HepG2 (cell line): ENCODE measurements around the gene NPDC1. TPM values are rescaled to one million over a fixed set of nuclear protein-coding genes. Genes with fewer than 3 reads are reported as not detected.

ENCODE experiments used
- ADNP ChIP-seq: sonication (generic); formaldehyde crosslinking; IDR thresholded peaks from 2 replicates; pipeline ENCODE4 v1.4.0; 2020; ENCODE audit warnings: missing genetic modification reagents
- GABPB1 ChIP-seq: IDR thresholded peaks from 2 replicates; pipeline ENCODE4 v1.6.1; 2016; ENCODE audit warnings: mild to moderate bottlenecking, missing genetic modification reagents, moderate library complexity, missing compliant biosample characterization
- HNRNPUL1 ChIP-seq: fragments of 200-400 bp; formaldehyde crosslinking; IDR thresholded peaks from 2 replicates; pipeline ENCODE4 v1.6.1; 2017; ENCODE audit warnings: low read depth, mild to moderate bottlenecking, low read length, moderate library complexity
- KDM5A ChIP-seq: fragments of 200-600 bp; sonication (generic); IDR thresholded peaks from 2 replicates; pipeline ENCODE4 v1.7.0; 2018; ENCODE audit warnings: antibody characterized with exemption, mild to moderate bottlenecking, low read length, borderline replicate concordance
- SETDB1 ChIP-seq: sonication (generic); formaldehyde crosslinking; IDR thresholded peaks from 2 replicates; pipeline ENCODE4 v1.5.1; 2020; ENCODE audit warnings: missing genetic modification reagents, mild to moderate bottlenecking, borderline replicate concordance
- SMAD9 ChIP-seq: sonication (generic); formaldehyde crosslinking; IDR thresholded peaks from 2 replicates; pipeline ENCODE4 v1.5.1; 2020; ENCODE audit warnings: mild to moderate bottlenecking, missing genetic modification reagents
- STAT5B ChIP-seq: sonication (generic); formaldehyde crosslinking; IDR thresholded peaks from 2 replicates; pipeline ENCODE4 v1.4.0; 2020; ENCODE audit warnings: missing genetic modification reagents
- TEAD2 ChIP-seq: sonication (generic); formaldehyde crosslinking; IDR thresholded peaks from 2 replicates; pipeline ENCODE4 v1.9.0; 2021; ENCODE audit warnings: missing genetic modification reagents
- ZMYM4 ChIP-seq: sonication (generic); formaldehyde crosslinking; IDR thresholded peaks from 2 replicates; pipeline ENCODE4 v1.8.1; 2023; ENCODE audit warnings: mild to moderate bottlenecking, missing genetic modification reagents
- ZNF17 ChIP-seq: sonication (generic); formaldehyde crosslinking; IDR thresholded peaks from 2 replicates; pipeline ENCODE4 v1.5.0; 2020; ENCODE audit warnings: mild to moderate bottlenecking, missing genetic modification reagents
- ZNF24 ChIP-seq: fragments of 450-650 bp; IDR thresholded peaks from 2 replicates; pipeline ENCODE4 v1.6.1; 2017; ENCODE audit warnings: antibody characterized with exemption, mild to moderate bottlenecking
- ZNF446 ChIP-seq: sonication (generic); formaldehyde crosslinking; IDR thresholded peaks from 2 replicates; pipeline ENCODE4 v1.5.0; 2020; ENCODE audit warnings: mild to moderate bottlenecking, missing genetic modification reagents
- ZNF841 ChIP-seq: sonication (generic); formaldehyde crosslinking; IDR thresholded peaks from 2 replicates; pipeline ENCODE4 v1.8.1; 2023; ENCODE audit warnings: missing genetic modification reagents, borderline replicate concordance
- ZSCAN20 ChIP-seq: sonication (generic); formaldehyde crosslinking; IDR thresholded peaks from 2 replicates; pipeline ENCODE4 v1.4.0; 2020; ENCODE audit warnings: missing genetic modification reagents, mild to moderate bottlenecking, borderline replicate concordance
- polyA plus RNA-seq, 8 experiments: library from polyadenylated mRNA; depleted of rRNA in 3 of 8; stranded (reverse) in 7 of 8; unstranded in 1 of 8; fragments of >200 nt; fragmentation: Illumina TruSeq in 4 of 8; extraction: Trizol in 4 of 8; gene quantifications; 2 replicates each; pipeline versions ENCODE4 v1.2.1 to v1.2.3, GENCODE V29; 2011 to 2016; ENCODE audit warnings: low read depth in 4 of 8, missing spikeins in 1 of 8, mixed read lengths in 1 of 8; ENCODE audit not compliant: insufficient read depth in 1 of 8
- total RNA-seq, 5 experiments: library from RNA; depleted of rRNA; stranded (reverse); fragments of >200 nt; fragmentation: Illumina TruSeq; extraction: Trizol; gene quantifications; 2 replicates each; pipeline ENCODE4 v1.2.3, GENCODE V29; 2016; ENCODE audit warnings: low read depth in 1 of 5
- TF ChIP-seq, protein P1 (sequence below): sonication (generic); formaldehyde crosslinking; IDR thresholded peaks from 2 replicates; pipeline ENCODE4 v1.9.0; 2022; ENCODE audit warnings: missing genetic modification reagents, mild to moderate bottlenecking, borderline replicate concordance
- TF ChIP-seq, protein P2 (sequence below): sonication (generic); formaldehyde crosslinking; IDR thresholded peaks from 2 replicates; pipeline ENCODE4 v1.8.0; 2022; ENCODE audit warnings: missing genetic modification reagents, mild to moderate bottlenecking, inconsistent platforms, borderline replicate concordance
- TF ChIP-seq, protein P3 (sequence below): sonication (generic); formaldehyde crosslinking; IDR thresholded peaks from 2 replicates; pipeline ENCODE4 v1.4.0; 2020; ENCODE audit warnings: missing genetic modification reagents, borderline replicate concordance
- TF ChIP-seq, protein P4 (sequence below): sonication (generic); formaldehyde crosslinking; IDR thresholded peaks from 2 replicates; pipeline ENCODE4 v1.5.1; 2020; ENCODE audit warnings: missing genetic modification reagents, mild to moderate bottlenecking, borderline replicate concordance

The NPDC1 gene
- total and polyA plus RNA-seq, 2 of the 13 experiments (the other 11 are each of a cell fraction or from before 2014, with no cell fraction given): 0.84 to 5.4 TPM

DNA sequence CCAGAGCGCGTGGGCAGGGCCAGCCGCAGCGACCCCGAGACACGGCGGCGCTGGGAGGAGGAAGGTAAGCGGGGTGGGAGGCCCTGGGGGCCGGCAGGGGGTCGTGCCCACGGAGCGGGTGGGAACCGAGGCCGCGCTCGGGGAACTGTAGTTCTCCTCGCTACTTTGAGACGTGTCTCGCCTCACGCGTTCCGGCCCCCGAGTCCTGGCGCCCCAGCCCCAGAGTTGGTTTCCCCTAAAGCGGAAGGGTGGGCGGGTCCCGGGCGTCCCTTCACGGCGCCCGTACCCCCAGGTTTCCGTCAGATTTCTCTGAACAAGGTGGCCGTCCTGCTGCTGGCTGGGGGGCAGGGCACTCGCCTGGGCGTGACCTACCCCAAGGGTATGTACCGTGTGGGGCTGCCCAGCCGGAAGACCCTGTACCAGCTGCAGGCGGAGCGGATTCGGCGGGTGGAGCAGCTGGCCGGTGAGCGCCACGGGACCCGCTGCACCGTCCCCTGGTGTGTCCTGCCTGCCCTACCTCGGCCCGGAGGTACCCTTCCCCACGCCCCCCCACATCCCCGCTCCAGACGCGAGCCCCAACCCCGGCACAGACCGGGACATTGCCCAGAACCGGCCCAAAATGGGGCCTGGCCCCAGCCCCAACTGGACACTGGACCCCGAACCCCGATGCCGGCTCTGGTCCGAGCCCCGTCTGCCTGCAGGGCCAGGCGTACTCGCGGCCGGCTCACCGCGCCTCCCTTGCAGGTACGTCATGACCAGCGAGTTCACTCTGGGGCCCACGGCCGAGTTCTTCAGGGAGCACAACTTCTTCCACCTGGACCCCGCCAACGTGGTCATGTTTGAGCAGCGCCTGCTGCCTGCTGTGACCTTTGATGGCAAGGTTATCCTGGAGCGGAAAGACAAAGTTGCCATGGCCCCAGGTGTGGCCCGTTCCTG, 32.0 kb upstream of the NPDC1 start (continued):
- TF ChIP-seq TEAD2 (CRISPR knock-in tag): no peak
- TF ChIP-seq ZNF17 (CRISPR knock-in tag): no peak
- TF ChIP-seq ZNF446 (CRISPR knock-in tag): no peak
- TF ChIP-seq, protein P1, sequence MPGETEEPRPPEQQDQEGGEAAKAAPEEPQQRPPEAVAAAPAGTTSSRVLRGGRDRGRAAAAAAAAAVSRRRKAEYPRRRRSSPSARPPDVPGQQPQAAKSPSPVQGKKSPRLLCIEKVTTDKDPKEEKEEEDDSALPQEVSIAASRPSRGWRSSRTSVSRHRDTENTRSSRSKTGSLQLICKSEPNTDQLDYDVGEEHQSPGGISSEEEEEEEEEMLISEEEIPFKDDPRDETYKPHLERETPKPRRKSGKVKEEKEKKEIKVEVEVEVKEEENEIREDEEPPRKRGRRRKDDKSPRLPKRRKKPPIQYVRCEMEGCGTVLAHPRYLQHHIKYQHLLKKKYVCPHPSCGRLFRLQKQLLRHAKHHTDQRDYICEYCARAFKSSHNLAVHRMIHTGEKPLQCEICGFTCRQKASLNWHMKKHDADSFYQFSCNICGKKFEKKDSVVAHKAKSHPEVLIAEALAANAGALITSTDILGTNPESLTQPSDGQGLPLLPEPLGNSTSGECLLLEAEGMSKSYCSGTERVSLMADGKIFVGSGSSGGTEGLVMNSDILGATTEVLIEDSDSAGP (CRISPR knock-in tag): peak; percentile 50; the same call in 1 of the 2 replicates
- no peak for TF ChIP-seq SETDB1 (CRISPR knock-in tag)
- TF ChIP-seq STAT5B (CRISPR knock-in tag): no peak
- TF ChIP-seq HNRNPUL1: no peak
- TF ChIP-seq KDM5A: no peak
- peak; percentile 20; the same call in 1 of the 2 replicates for TF ChIP-seq GABPB1 (CRISPR knock-in tag)
- no peak for TF ChIP-seq ZNF841
- TF ChIP-seq ADNP (CRISPR knock-in tag): no peak
- no peak for TF ChIP-seq ZSCAN20 (CRISPR knock-in tag)
- no peak for TF ChIP-seq ZMYM4
- no peak for TF ChIP-seq ZNF24
- TF ChIP-seq, protein P2, sequence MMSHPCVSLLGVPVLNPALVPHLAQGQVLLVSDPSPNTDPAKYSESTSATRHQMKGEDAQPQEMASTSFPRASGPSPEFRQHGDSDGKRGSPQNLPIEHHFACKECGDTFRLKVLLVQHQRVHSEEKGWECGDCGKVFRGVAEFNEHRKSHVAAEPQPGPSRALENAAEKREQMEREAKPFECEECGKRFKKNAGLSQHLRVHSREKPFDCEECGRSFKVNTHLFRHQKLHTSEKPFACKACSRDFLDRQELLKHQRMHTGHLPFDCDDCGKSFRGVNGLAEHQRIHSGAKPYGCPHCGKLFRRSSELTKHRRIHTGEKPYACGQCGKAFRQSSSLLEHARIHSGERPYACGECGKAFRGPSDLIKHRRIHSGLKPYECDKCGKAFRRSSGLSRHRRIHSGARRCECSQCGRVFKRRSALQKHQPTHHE: no peak
- TF ChIP-seq, protein P3, sequence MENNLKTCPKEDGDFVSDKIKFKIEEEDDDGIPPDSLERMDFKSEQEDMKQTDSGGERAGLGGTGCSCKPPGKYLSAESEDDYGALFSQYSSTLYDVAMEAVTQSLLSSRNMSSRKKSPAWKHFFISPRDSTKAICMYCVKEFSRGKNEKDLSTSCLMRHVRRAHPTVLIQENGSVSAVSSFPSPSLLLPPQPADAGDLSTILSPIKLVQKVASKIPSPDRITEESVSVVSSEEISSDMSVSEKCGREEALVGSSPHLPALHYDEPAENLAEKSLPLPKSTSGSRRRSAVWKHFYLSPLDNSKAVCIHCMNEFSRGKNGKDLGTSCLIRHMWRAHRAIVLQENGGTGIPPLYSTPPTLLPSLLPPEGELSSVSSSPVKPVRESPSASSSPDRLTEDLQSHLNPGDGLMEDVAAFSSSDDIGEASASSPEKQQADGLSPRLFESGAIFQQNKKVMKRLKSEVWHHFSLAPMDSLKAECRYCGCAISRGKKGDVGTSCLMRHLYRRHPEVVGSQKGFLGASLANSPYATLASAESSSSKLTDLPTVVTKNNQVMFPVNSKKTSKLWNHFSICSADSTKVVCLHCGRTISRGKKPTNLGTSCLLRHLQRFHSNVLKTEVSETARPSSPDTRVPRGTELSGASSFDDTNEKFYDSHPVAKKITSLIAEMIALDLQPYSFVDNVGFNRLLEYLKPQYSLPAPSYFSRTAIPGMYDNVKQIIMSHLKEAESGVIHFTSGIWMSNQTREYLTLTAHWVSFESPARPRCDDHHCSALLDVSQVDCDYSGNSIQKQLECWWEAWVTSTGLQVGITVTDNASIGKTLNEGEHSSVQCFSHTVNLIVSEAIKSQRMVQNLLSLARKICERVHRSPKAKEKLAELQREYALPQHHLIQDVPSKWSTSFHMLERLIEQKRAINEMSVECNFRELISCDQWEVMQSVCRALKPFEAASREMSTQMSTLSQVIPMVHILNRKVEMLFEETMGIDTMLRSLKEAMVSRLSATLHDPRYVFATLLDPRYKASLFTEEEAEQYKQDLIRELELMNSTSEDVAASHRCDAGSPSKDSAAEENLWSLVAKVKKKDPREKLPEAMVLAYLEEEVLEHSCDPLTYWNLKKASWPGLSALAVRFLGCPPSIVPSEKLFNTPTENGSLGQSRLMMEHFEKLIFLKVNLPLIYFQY (CRISPR knock-in tag): no peak
- TF ChIP-seq, protein P4, sequence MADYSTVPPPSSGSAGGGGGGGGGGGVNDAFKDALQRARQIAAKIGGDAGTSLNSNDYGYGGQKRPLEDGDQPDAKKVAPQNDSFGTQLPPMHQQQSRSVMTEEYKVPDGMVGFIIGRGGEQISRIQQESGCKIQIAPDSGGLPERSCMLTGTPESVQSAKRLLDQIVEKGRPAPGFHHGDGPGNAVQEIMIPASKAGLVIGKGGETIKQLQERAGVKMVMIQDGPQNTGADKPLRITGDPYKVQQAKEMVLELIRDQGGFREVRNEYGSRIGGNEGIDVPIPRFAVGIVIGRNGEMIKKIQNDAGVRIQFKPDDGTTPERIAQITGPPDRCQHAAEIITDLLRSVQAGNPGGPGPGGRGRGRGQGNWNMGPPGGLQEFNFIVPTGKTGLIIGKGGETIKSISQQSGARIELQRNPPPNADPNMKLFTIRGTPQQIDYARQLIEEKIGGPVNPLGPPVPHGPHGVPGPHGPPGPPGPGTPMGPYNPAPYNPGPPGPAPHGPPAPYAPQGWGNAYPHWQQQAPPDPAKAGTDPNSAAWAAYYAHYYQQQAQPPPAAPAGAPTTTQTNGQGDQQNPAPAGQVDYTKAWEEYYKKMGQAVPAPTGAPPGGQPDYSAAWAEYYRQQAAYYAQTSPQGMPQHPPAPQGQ (CRISPR knock-in tag): no peak
- no peak for TF ChIP-seq SMAD9
